AG10803 (cell line): Measurements from ENCODE around the gene MT1E.

Experiments
- DNase-seq: peaks from one replicate; pipeline ENCODE4 v3.0.0; 2010; ENCODE audit warnings: low read depth
- H3K4me3 ChIP-seq: 2 replicates; pipeline ENCODE4 v1.5.1; 2011; ENCODE audit warnings: mild to moderate bottlenecking, low read length, control low read depth
- CTCF ChIP-seq: conservative IDR thresholded peaks from 2 replicates; pipeline ENCODE4 v1.5.1; 2011; ENCODE audit warnings: mild to moderate bottlenecking, low read length, control low read depth, inconsistent platforms

Gene MT1E

GRCh38 chr16:56601325-56601724, 24.3 kb upstream of the MT1E start:
- TF ChIP-seq CTCF: no peak
- no peak for DNase-seq

GRCh38 chr16:56603589-56603988, 22.0 kb upstream of the MT1E start:
- TF ChIP-seq CTCF: peak; percentile 50
- peak; percentile 38 for DNase-seq
- no peak overlapping the region for H3K4me3 ChIP-seq

More at GRCh38 chr16:56601325-56601724, 24.3 kb upstream of the MT1E start:
- no peak overlapping the region for H3K4me3 ChIP-seq

- TF ChIP-seq CTCF: no peak
- DNase-seq: no peak
- no peak overlapping the region for H3K4me3 ChIP-seq
These were observed 20.6 kb upstream of the MT1E start for GRCh38 chr16:56604966-56605365.

GRCh38 chr16:56605475-56605874, 20.1 kb upstream of the MT1E start:
- no peak for TF ChIP-seq CTCF
- H3K4me3 ChIP-seq: no peak overlapping the region
- DNase-seq: no peak

GRCh38 chr16:56606071-56606475, 19.5 kb upstream of the MT1E start:
- DNase-seq: no peak
- H3K4me3 ChIP-seq: no peak overlapping the region
- no peak for TF ChIP-seq CTCF

GRCh38 chr16:56606476-56607108, 19.0 kb upstream of the MT1E start:
- H3K4me3 ChIP-seq: peak overlapping the region; percentile 52
- peak; percentile 87 for DNase-seq
- TF ChIP-seq CTCF: no peak

- TF ChIP-seq CTCF: no peak
- DNase-seq: peak; percentile 99
- peak overlapping the region; percentile 55 for H3K4me3 ChIP-seq
These were observed 18.4 kb upstream of the MT1E start for GRCh38 chr16:56607109-56607618.
